Measurements from ENCODE around the gene ANGPTL1. TPM values are rescaled to one million over a fixed set of nuclear protein-coding genes. Genes with fewer than 3 reads are reported as not detected.

ANGPTL1 gene
- total RNA-seq, 4 donors from 2014 or later, result 77.8 to 286 (median 142) TPM

GRCh38 chr1:178870221-178870620 is 656 bp downstream of the ANGPTL1 start:
- peak overlapping the region; percentile 22 to 42 for H3K4me3 ChIP-seq
- intact Hi-C loops (cut with DNase I; ENCODE audit: low total_unique reads), result no loop called here
- H3K9me3 ChIP-seq, result no peaks in the 10 kb centered on the region
- TF ChIP-seq CTCF (IDR thresholded peaks at IDR 0.05) (no peak), POLR2A (IDR thresholded peaks at IDR 0.05) (no peak)
- peak overlapping the region; percentile 81 to 84 for H3K27ac ChIP-seq
- no peaks in the 10 kb centered on the region for H3K36me3 ChIP-seq
- peaks cover 0 to 4% of the 10 kb centered on the region in 2 donors for H3K4me1 ChIP-seq
- DNase-seq, result no peak
- no peaks in the 10 kb centered on the region for H3K27me3 ChIP-seq

DNA sequence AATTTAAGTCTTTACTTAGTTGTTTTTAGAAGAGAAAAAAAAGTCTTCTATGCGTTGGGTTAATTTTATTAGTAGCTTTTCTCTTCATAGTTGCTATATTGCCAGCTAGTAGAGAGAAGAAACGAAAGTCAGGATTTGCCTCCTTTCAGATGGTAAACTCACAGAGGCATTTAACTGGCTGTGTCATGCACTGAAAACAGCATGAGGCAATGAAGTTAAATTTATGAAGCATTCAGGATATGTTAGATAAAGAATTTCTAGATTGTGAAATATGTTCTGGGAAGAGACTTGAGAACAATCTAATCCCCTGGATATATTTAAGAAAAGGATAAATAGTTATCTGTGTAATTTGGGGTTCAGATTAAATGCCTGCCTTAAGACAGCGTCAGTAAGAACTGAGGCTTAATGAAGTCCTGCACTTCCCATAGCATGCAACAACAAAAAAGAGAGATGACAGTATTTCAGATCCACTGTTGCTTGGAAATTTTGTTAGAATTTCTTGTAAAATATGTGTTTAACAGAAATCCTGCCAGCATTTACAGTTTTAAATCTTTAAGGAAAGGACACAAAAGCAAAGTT is 1.7 kb downstream of the ANGPTL1 start:
- intact Hi-C loops (cut with DNase I; ENCODE audit: low total_unique reads), result no loop called here
- peaks cover 0 to 4% of the 10 kb centered on the region in 2 donors for H3K4me1 ChIP-seq
- H3K36me3 ChIP-seq, result no peaks in the 10 kb centered on the region
- no peaks in the 10 kb centered on the region for H3K9me3 ChIP-seq
- peak overlapping the region; percentile 22 to 42 for H3K4me3 ChIP-seq
- peak overlapping the region; percentile 81 to 84 for H3K27ac ChIP-seq
- H3K27me3 ChIP-seq, result no peaks in the 10 kb centered on the region
- TF ChIP-seq CTCF (IDR thresholded peaks at IDR 0.05) (no peak), POLR2A (IDR thresholded peaks at IDR 0.05) (peak in 1 of 2 donors; percentile 20)
- no peak for DNase-seq

GRCh38 chr1:178868706-178869105 is 2.2 kb downstream of the ANGPTL1 start:
- Histone ChIP-seq H3K27ac (peak overlapping the region; percentile 81 to 84), H3K4me1 (peaks cover 0 to 4% of the 10 kb centered on the region in 2 donors), H3K9me3 (no peaks in the 10 kb centered on the region), H3K36me3 (no peaks in the 10 kb centered on the region), H3K4me3 (peak overlapping the region; percentile 22 to 42), H3K27me3 (no peaks in the 10 kb centered on the region)
- TF ChIP-seq POLR2A (IDR thresholded peaks at IDR 0.05) (no peak), CTCF (IDR thresholded peaks at IDR 0.05) (no peak)
- intact Hi-C loops (cut with DNase I; ENCODE audit: low total_unique reads), result no loop called here
- DNase-seq, result no peak

GRCh38 chr1:178867670-178868069 is 3.2 kb downstream of the ANGPTL1 start:
- Histone ChIP-seq H3K27me3 (no peaks in the 10 kb centered on the region), H3K36me3 (no peaks in the 10 kb centered on the region), H3K4me3 (peak overlapping the region; percentile 22 to 42), H3K4me1 (peaks cover 0 to 4% of the 10 kb centered on the region in 2 donors), H3K27ac (peak overlapping the region; percentile 81 to 84), H3K9me3 (no peaks in the 10 kb centered on the region)
- intact Hi-C loops (cut with DNase I; ENCODE audit: low total_unique reads), result no loop called here
- no peak for DNase-seq
- TF ChIP-seq POLR2A (IDR thresholded peaks at IDR 0.05), result no peak
- TF ChIP-seq CTCF (IDR thresholded peaks at IDR 0.05), result no peak

DNA sequence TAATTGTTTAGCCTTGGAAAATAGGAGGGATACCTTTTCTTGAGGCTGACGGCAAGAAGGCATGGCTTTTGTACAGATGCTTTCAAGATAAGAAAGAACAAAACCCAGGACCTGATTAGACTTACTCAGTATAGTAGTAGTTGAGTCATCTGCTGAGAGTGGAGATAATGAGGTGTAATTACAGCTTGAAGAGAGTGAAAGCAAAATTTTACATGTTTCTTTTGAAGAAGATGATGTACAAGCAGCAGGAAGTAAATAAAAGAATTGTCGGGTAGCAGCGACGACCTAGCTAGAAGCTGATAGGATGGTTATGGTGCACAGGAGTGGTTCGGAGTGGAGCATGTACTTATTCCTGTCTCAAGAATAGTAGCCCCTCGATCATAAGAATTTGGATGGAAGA is 6.6 kb downstream of the ANGPTL1 start:
- no peak for TF ChIP-seq POLR2A (IDR thresholded peaks at IDR 0.05)
- no peak for TF ChIP-seq CTCF (IDR thresholded peaks at IDR 0.05)
- Histone ChIP-seq H3K4me3 (peak overlapping the region; percentile 14 to 27), H3K9me3 (no peaks in the 10 kb centered on the region), H3K27me3 (no peaks in the 10 kb centered on the region), H3K27ac (peak overlapping the region; percentile 81 to 84), H3K4me1 (no peaks in the 10 kb centered on the region), H3K36me3 (no peaks in the 10 kb centered on the region)
- intact Hi-C loops (cut with DNase I; ENCODE audit: low total_unique reads), result no loop called here
- DNase-seq, result no peak
